HG03432 (cell line): Measurements from ENCODE around the gene CHD9NB.
"Not testable (repeated sequence)": the region's sequence is repeated elsewhere in the genome, so short reads cannot be mapped to it uniquely, and the experiment has no call there.

Source experiments
- ATAC-seq: cut with Tn5 transposase; IDR thresholded peaks from one replicate; pipeline ENCODE4 v1.9.1; 2021; ENCODE audit warnings: mild to moderate bottlenecking, moderate library complexity; ENCODE audit not compliant: unreplicated experiment

CHD9NB gene

GRCh38 chr16:53058441-53058840, 5.7 kb upstream of the CHD9NB start:
- no peak for ATAC-seq

GRCh38 chr16:53057658-53058057, 5.0 kb upstream of the CHD9NB start:
- no peak for ATAC-seq

- no peak for ATAC-seq
Measured at GRCh38 chr16:53056392-53056881, 3.7 kb upstream of the CHD9NB start.

DNA sequence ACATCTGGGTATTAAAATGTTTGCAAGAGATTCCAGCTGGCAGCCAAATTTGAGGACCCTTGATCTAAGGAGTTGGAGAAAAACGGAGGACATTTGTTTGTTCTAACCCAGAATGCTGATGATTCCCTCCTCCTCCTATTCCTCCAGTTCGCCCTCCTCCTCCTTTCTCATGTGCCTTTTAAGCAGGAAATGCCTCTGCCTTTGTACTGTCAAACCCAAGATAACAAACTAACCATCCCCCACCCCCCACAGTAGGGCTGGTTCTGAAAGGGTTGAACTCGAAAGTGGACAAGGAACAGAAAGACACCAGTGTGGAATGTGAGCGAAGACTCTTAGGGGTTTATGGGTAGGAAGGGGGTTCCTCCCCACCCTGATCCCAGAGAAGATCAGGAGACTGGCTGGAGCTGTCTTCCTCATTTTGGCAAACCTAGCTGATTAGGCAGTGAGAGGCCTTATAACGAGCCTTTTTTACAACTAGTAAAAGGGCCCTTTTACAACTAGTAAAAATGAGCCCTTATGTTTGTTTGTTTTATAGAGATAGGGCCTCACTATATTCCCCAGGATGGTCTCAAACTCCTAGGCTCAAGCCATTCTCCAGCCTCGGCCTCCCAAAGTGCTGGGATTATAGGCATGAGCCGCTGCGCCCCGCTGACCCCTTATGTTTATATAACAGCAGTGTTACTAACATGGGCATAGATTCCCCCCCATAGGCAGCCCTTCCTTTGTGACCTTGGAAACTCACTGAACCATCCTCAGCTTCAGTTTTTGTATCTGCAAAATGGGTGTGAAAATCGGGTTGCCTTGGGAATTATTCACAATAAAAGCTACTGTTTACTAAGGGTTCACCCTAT, 3.1 kb upstream of the CHD9NB start:
- ATAC-seq = no peak

DNA sequence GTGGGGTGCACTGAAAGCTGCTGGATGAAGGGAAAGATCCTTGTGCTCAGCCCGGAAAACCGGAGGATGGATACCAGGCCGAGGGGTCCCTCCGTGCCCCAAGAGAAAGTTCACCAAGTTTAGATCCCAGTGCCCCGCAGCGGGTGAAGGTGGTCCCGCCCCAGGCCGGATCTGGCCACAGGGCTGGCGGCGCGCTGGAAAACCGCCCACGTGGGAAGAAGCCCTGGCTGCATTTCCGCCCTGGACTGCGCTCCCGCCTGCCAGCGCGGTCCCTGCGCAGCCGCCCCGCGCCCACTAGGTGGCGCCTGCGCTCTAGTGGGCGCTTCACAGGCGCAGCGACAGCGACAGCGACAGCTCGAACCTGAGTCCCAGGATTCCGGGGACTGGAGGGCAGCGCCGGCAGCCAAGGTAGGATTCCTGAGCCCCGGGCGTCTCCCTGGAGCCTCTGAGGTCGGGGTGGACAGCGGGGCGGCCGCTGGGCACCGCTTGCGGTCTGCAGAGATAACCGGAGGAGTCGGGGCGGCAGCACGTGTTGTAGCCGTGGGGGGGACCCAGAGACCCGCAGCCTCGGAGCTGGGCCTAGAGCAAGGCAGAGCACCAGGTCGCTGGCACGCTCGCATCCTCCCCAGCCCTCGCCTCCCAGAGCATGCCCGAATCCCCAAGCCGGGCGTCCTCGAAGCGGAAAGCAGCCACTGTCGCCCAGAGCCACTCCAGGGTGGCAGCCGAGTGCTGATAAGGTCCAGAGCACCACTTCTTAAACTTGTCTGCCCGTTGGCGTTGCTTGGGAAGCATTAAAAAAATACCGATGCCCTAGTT, 2.2 kb upstream of the CHD9NB start, which contains the start of gene CHD9:
TSS of gene CHD9 (plus strand) at position 322 of the 816 bp plus-strand sequence. CDS start 101,099 bp downstream, outside the sequence.
- ATAC-seq = peak; percentile 85

DNA sequence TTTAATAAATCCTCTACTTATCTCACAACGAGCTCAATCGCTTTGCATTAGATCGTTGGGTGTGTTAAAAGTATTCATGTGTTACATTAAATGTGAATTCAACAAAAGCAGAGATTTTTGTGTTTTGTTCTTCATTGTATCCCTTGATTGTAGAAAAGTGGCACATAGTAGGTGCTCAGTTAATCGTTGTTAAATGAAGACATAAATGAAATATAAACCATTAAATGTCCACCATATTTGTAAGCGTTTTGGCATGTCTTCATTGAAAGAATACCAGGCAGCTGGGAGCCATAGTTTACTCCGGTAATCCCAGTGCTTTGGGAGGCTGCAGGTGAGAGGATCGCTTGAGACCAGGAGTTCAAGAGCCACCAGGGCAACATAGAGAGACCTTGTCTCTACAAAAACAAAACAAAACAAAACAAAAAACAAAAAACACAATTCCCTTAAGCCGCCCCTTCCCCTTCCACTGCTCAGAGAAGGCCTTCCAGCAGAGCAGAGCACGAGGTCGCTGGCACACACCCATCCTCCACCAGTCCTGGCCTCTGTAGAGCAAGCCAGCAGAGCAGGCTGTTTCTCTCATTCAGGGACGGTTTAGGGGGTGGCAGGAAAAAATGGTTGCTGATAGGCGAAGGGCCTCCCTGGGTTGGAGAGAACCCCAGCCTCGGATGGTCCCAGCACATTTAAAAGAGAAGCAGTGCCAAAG, 1.4 kb upstream of the CHD9NB start:
- ATAC-seq = peak; percentile 38

GRCh38 chr16:53051255-53051654, 1.4 kb downstream of the CHD9NB start:
- not testable (repeated sequence) for ATAC-seq

GRCh38 chr16:53048139-53048915, 4.4 kb downstream of the CHD9NB start:
- ATAC-seq = no peak

- not testable (repeated sequence) for ATAC-seq
Measured at GRCh38 chr16:53047515-53047914, 5.2 kb downstream of the CHD9NB start.

- ATAC-seq = no peak
Measured at GRCh38 chr16:53045341-53046220, 7.1 kb downstream of the CHD9NB start.

DNA sequence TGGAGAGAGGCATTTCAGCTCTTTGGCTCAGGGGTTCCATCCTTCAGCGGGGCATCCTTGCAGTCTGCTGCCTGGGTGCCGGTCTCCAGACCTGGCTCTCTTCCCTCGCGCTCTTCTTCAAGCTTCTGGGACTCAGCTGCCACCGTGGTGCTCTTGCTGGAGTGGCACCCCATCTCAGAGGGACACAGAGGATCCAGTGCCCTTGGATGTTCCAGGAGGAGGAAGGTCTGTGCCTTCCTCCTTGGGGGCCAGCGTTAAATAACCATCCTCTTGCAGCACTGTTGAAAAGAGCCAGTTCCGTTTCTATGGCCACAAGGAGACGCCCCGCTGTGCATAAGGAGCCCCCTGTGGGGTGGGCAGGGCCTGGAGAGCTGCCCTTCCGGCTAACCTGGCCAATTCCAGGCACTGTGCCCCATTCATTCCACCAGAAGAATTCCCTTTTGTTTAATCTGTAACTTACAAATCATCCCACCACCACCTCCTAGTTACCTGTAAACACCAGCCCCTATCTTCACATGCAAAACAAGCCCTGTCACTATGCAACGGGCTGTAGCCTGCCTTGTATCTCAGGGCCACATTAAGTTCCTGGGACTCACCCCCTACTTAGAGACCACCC, 8.6 kb downstream of the CHD9NB start:
- ATAC-seq = no peak

GRCh38 chr16:53043428-53043831, 9.3 kb downstream of the CHD9NB start:
- ATAC-seq = no peak

- no peak for ATAC-seq
Measured at GRCh38 chr16:53042235-53042701, 10.4 kb downstream of the CHD9NB start.

- peak; percentile 81 for ATAC-seq
Measured at GRCh38 chr16:53041320-53042051, 11.2 kb downstream of the CHD9NB start.

DNA sequence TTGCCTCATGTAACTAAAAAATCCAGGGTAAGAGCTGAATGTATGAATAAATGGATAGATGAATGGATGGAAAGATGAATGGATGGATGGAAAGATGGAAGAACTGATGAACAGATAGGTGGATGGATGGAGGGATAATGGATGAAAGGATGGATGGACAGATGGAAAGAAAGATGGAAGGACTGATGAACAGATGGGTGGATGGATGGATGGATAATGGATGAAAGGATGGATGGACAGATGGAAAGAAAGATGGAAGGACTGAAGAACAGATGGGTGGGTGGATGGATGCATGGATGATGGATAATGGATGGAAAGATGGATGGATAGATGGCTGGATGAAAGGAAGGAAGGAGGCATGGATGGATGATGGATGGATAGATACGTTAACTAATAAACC, 11.9 kb downstream of the CHD9NB start:
- ATAC-seq = no peak

GRCh38 chr16:53036711-53037110, 16.0 kb downstream of the CHD9NB start:
- not testable (repeated sequence) for ATAC-seq

DNA sequence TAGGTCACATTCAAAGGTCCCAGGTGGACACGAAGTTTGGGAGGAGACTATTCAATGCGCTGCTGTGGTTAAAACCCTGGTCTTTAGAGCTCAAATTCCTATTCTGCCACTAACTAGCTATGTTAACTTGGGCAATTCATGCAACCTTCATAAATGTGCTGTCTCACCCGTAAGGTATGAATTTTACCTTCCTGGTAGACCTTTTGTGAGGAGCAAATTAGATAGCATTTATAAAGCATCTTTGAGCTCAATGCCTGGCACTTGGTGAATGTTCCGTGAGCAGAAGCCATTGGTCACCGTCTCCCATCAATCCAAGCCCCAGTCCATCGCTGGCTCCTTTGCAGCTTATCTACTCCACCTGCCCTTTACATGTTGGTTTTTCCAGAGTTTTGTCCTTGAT, 16.6 kb downstream of the CHD9NB start:
- no peak for ATAC-seq
